ENCODE results near the gene NKG7. TPM values are rescaled to one million over a fixed set of nuclear protein-coding genes. Genes with fewer than 3 reads are reported as not detected.

NKG7 gene
- total and polyA plus RNA-seq, 2 of the 13 experiments (the other 11 are each of a cell fraction or from before 2014, with no cell fraction given) = 0.40 TPM; not detected in 1

- TF ChIP-seq FOXP4 (CRISPR knock-in tag; IDR thresholded peaks at IDR 0.05) = peak; percentile 52; the same call in 1 of the 2 replicates
- no peak for TF ChIP-seq TEAD3 (CRISPR knock-in tag; optimal IDR thresholded peaks at IDR 0.05; ENCODE audit: borderline replicate concordance)
- no peak for TF ChIP-seq ZNF550 (CRISPR knock-in tag; IDR thresholded peaks at IDR 0.05; ENCODE audit: borderline replicate concordance)
- TF ChIP-seq ZNF33B (CRISPR knock-in tag; IDR thresholded peaks at IDR 0.05) = no peak
- TF ChIP-seq TRIM24 (CRISPR knock-in tag; IDR thresholded peaks at IDR 0.05) = no peak
- TF ChIP-seq SP1 (IDR thresholded peaks at IDR 0.05) = no peak
- peak; percentile 38; the same call in 1 of the 2 replicates for TF ChIP-seq SP1 (CRISPR knock-in tag; IDR thresholded peaks at IDR 0.05)
- no peak for TF ChIP-seq BATF2 (CRISPR knock-in tag; IDR thresholded peaks at IDR 0.05)
- no peak for TF ChIP-seq BCL6 (CRISPR knock-in tag; IDR thresholded peaks at IDR 0.05)
- TF ChIP-seq MAFG (CRISPR knock-in tag; IDR thresholded peaks at IDR 0.05) = no peak
- no peak for TF ChIP-seq ZUFSP (CRISPR knock-in tag; IDR thresholded peaks at IDR 0.05; ENCODE audit: borderline replicate concordance)
- no peak for TF ChIP-seq KAT8 (CRISPR knock-in tag; IDR thresholded peaks at IDR 0.05)
- TF ChIP-seq IRX3 (CRISPR knock-in tag; IDR thresholded peaks at IDR 0.05; ENCODE audit: borderline replicate concordance, low read depth) = no peak
- no peak for TF ChIP-seq ZNF747 (CRISPR knock-in tag; IDR thresholded peaks at IDR 0.05; ENCODE audit: borderline replicate concordance)
- TF ChIP-seq RFX1 (IDR thresholded peaks at IDR 0.05) = no peak
- TF ChIP-seq TFAP4 (IDR thresholded peaks at IDR 0.05; ENCODE audit: borderline replicate concordance, low read depth) = no peak
- 0 out of 2 replicates have a peak, but pooled peaks have one; percentile 24 for TF ChIP-seq BORCS8-MEF2B (CRISPR knock-in tag; IDR thresholded peaks at IDR 0.05)
- TF ChIP-seq TCF7L2 (IDR thresholded peaks at IDR 0.05; ENCODE audit: low read depth, low read length) = no peak
- TF ChIP-seq SRSF4 (IDR thresholded peaks at IDR 0.05; ENCODE audit: low read depth, low read length, poor library complexity, severe bottlenecking) = no peak
- no peak for TF ChIP-seq ZNF34 (CRISPR knock-in tag; IDR thresholded peaks at IDR 0.05; ENCODE audit: borderline replicate concordance)
- peak; percentile 72; the same call in 1 of the 2 replicates for TF ChIP-seq HNRNPL (IDR thresholded peaks at IDR 0.05; ENCODE audit: low read depth, low read length)
- no peak for TF ChIP-seq PLRG1 (conservative IDR thresholded peaks at IDR 0.05)
- 0 out of 2 replicates have a peak, but pooled peaks have one; percentile 41 for TF ChIP-seq HOXA3 (CRISPR knock-in tag; IDR thresholded peaks at IDR 0.05)
- TF ChIP-seq ZBTB37 (CRISPR knock-in tag; IDR thresholded peaks at IDR 0.05) = no peak
- TF ChIP-seq NCOR1 (IDR thresholded peaks at IDR 0.05; ENCODE audit: borderline replicate concordance, low read length) = no peak; the same call in 1 of the 2 replicates
These were observed 18.2 kb downstream of the NKG7 start (continued) for GRCh38 chr19:51354103-51354741.

Measured in HepG2 (cell line).